ENCODE results near the gene SCARF2.
"Not testable (repeated sequence)": the region's sequence is repeated elsewhere in the genome, so short reads cannot be mapped to it uniquely, and the experiment has no call there.

Gene SCARF2

DNA sequence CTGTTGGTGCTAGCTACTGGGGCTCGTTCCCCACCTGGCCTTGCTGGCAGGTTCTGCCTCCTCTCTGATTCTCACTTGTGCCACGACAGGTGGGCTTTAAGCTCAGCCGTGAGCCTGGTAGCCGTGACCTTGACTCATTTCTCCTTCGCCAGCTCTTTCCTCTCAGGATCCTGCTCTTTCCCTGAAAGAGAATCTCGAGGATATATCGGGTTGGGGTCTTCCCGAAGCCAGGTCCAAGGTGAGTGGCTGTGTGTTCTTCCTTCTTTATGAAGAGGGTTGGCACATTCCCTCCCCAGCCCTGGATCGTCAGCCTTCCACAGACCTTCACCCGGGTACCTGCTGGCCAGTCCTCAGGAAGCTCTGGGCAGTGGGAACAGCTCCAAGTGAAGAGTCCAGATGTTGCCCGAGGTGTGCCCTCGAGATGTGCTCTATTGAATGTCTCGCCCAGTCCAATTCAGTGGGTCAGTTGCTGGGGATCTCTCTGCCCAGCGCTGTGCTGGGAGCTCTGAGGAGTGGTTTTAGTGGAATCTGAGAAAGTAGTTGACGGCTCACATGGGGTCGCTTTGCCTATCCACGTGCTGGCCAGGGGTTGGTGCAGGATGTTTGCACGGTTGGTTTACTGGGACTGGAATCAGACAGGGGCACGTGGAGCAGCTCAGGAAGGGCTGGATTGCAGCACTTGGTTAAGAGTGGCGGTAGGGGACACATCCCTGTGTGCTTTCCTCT is 42.3 kb downstream of the SCARF2 start:
- DNase-seq (ENCODE audit: low read depth): no peak

DNA sequence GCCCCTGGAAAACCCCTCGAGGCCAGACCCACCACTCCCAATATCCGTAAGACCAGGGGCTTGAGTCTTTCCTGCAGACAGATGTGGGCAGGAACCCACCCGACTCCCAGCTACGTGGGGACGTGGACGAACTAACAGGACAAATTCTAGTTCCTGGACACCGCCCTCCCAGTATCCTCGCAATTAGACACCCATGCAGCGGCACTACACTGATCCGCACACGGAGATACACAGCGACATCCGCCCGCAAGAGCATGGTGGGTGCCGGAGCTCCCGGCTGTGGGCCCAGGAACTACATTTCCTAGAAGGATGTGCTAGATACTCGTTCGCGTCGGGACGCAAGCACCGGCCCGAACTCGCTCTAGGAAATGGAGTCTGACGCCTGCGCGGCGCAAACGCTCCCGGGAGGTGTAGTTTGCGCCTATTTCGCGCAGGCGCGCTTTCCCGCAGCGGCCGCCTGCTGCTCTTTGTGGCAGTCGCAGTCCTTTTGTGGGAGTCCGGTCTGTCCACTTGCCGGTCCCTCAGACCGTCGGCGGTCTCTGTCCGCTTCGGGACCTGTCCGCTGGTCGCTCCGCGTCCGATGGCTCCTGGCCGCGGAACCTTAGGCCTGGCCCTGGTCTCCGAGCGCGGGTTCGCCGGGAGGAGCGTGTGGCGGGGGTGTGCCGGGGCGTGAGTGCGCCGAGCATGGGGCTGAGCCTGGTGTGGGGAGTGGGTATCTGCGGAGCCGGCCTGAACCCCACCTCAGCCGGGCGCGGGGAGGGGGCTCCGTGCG is 43.7 kb downstream of the SCARF2 start, which contains the start of gene ZNF74:
Gene ZNF74 (plus strand): TSS at position 447 of the 772 bp plus-strand sequence. CDS start 478 bp downstream, outside the sequence.
- peak; percentile 75 for DNase-seq (ENCODE audit: low read depth)

DNA sequence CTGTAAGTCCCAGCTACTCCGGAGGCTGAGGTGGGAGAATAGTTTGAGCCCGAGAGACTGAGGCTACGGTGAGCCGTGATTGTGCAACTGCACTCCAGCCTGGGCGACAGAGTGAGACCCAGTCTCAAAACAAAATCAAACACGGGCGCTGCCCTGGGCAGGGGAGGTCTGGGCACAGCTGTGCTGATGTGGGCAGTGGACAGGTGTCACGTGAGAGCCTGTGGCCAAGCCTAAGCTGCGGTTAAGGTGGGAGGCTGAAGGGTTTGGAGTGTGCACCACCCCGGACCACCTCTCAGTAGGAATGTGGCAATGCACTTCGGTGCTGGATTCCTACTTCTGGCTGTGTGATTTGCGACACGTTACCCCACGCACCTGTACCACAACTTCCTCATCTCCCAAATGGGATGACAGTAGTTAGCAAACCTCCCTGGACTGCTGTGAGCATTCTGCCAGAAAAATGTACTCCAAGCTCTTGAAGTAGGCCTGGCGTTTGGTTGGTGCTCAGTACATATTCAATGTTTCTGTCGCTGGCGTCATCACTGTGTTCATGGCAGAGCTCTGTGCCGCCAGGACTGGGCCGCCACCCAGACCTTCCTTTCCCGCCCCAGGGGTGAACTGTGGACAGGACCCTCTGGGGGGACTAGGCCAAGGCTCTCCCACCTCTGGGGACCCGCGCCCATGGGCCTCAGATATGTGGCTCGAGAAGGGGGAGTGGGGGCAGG is 44.5 kb downstream of the SCARF2 start:
- no peak for DNase-seq (ENCODE audit: low read depth)

DNA sequence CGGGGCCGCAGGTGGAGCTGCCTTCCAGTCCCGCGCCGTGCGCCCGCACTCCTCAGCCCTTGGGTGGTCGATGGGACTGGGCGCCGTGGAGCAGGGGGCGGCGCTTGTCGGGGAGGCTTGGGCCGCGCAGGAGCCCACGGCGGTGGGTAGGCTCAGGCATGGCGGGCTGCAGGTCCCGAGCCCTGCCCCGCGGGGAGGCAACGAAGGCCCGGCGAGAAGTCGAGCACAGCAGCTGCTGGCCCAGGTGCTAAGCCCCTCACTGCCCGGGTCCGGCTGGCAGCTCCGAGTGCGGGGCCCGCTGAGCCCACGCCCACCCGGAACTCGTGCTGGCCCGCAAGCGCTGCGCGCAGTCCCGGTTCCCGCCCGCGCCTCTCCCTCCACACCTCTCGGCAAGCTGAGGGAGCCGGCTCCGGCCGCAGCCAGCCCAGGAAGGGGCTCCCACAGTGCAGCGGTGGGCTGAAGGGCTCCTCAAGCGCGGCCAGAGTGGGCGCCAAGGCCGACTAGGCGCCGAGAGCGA is 45.2 kb downstream of the SCARF2 start:
- DNase-seq (ENCODE audit: low read depth): not testable (repeated sequence)

DNA sequence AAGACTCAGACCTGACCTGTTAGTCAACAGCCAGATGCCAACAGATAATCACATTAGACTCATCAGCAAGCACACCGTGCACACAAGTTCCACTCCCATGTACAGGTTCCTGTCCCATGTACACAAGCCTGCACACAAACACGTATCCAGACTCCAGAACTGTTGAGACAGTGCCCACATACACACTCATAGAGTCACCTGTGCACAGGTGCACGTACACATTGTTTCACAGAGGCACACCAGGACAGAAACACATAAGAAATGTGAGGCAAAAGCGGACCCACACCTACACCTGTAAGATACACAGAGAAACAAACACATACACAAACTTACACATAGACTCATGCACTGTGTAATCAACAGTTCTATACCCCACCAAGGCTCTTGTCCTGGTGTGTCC is 46.4 kb downstream of the SCARF2 start:
- no peak for DNase-seq (ENCODE audit: low read depth)

DNA sequence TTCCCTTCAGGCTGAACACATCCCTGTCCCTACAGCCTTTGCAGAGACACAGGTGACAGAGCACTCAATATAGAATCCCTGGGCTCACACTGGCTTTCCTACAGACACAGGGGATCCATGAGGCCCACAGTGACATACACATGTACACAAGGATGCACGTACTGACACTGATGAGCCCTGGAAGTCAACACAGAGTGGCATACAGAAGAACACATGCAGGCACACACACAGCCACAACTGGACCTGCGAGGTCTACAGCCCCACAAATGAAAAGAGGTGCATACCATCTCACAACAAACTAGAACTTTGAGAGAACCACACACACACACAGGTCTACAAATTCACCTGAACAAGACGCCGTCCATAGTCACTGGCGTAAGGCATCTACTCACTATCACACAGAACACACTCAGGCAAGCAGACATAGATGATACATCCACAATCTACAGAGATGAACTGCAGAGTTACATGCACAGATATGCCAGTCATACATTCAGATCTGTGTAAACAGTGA is 47.2 kb downstream of the SCARF2 start:
- DNase-seq (ENCODE audit: low read depth): no peak

DNA sequence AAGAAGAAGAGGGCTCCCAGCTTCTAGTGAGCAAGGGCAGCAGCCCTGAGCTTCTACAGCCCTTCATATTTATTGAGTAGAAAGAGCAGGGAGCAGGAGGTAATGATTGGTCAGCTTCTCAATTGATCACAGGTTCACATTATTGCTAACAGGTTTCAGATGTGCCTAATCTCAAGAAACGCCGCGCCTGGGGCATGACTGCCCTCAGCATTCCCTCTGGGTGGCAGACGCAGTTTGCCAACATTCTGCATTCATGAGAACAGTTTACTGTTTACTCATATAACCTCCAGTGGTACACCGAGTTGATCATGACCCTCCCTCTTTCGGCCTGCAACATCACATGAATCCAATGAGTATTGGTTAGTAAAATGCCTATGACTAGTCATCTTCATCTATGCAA is 48.3 kb downstream of the SCARF2 start:
- DNase-seq (ENCODE audit: low read depth): no peak

DNA sequence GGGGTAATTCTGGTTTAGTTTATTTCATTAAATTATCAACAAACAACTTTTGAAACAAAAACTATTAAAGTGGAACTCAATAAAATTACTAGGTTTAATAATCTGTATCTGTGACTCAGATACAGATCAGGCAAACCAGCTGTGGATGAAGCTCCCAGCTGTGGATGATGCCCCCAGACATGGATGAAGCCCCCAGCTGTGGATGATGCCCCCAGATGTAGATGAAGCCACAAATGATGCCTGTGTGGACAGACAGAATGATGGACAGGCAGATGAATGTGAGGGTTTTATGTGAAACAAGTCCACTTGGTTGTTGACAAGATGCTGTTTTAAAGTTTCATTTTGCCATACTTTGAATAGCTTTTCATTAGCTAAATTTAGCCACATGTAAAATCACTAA is 49.4 kb downstream of the SCARF2 start:
- DNase-seq (ENCODE audit: low read depth): no peak

DNA sequence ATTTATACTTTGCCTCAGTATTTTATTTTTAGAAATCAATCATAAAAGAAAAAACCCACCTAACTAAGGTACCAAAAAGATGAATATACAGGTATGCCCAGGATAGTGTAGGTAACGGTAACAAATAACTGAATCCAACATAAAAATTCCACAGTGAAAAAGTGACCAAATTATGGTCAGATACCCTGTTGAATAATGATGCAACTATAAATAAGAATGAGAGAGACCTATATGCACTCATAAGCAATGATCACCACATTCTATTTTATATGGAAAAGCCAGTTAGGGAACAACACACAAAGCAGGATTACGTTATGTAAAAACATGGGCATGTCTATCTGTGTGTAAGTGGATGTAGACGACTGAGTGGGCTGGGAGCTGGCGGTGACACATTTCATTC is 50.7 kb downstream of the SCARF2 start:
- no peak for DNase-seq (ENCODE audit: low read depth)

DNA sequence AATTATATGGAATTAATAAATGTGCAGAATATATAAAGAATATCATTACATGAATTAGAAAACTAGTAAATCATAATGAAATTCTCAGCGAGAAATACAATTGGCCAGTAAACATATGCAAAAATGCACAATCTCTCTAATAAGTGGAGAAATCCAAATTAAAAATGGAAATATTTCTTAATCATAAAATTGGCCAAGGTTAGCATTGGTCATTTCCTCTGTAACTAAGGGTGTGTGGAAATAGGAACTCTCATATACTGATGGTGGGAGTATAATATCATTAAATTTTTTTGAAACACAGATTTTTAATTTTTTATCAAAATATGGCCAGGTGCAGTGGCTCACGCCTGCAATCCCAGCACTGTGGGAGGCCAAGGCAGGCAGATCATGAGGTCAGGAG is 51.3 kb downstream of the SCARF2 start:
- no peak for DNase-seq (ENCODE audit: low read depth)

DNA sequence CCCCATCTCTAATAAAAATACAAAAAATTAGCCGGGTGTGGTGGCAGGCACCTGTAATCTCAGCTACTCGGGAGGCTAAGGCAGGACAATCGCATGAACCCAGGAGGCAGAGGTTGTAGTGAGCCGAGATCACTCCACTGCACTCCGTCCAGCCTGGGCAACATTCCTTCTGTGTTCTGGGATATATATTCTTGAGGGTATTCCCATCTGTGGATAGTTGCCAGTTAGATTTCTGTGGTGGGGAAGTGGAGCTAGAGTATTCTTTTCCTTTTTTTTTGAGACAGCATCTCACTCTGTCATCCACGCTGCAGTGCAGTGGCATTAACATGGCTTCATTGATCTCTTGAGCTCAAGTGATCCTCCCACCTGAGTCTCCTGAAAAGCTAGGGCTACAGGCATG is 52.8 kb downstream of the SCARF2 start:
- DNase-seq (ENCODE audit: low read depth): no peak

DNA sequence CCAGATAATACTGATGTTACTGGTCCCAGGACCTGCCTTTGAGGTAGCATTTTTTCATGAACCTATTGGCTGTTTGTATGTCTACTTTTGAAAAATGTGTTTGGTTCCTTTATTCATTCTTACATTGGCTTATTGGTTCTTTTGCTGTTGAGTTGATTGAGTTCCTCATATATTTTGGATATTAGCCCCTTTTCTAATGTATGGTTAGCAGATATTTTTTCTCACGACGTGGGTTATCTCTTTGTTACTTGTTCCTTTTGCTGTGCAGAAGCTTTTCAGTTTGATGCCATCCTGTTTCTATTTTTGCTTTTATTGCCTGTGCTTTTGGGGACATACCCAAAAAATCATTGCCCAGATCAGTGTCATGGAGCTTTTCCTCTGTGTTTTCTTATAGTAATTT is 53.5 kb downstream of the SCARF2 start:
- no peak for DNase-seq (ENCODE audit: low read depth)

DNA sequence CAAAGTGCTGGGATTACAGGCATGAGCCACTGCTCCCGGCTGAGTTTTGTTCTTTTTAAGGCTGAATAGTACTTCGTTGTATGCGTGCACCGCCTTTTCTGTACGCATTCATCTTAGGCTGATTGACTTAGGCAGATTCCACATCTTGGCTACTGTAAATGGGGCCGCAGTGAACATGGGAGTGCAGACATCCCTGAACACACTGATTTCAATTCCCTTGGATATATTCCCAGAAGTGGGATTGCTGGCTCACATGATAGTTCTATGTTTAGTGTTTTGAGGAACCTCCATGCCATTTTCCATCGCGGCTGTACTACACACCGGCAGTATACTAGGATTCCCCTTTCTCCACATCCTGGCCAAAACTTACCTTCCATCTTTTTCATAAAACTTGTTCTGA is 54.1 kb downstream of the SCARF2 start:
- no peak for DNase-seq (ENCODE audit: low read depth)

DNA sequence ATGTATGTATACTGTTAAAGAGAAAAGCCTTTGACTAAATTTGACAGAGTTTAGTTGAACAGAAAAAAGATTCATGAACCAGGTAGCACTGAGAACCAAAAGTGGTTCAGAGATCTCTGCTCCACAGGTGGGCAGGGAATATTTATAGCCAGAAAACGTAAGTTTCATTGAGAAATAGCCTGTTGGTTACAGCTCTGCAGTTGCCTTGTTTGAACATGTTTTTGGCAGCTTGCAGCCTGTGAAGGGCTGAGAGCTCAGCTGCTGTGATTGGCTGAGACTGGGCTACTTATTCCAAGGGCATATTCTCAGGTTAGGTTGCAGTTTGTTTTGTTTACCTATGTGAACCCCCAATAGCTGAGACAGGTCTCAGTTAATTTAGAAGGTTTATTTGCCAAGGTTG is 57.1 kb downstream of the SCARF2 start:
- DNase-seq (ENCODE audit: low read depth): no peak

DNA sequence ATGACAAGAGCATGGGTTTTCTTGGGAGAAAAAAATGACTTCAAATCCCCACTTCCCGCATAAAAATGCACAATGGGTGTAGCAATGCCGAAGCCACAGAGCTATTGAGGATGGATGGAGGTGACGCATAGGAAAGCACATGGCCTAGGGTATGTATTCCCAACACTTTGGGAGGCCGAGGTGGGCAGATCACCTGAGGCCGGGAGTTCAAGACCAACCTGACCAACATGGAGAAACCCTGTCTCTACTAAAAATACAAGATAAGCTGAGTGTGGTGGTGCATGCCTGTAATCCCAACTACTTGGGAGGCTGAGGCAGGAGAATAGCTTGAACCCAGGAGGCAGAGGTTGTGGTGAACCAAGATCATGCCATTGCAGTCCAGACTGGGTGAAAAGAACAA is 58.9 kb downstream of the SCARF2 start:
- DNase-seq (ENCODE audit: low read depth): not testable (repeated sequence)

DNA sequence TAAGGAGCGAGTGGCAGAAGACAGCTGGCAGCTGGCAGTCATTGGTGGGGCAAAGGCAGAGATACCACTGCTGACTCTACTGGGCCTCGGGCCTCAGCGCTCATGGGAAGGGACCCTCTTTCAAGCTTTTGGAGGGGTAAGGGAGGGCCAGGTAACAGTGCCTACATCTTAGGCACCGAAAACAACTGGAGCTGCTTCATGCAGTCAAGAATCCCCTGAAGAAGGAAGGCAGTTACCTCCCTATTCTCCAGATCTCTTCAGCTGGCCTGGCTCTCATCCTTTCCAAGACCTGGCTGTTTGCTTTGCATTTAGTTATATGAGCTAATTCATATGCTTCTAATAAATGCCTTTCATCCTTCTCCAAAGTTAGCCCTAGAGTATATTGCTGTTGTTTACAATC is 59.5 kb downstream of the SCARF2 start:
- no peak for DNase-seq (ENCODE audit: low read depth)

DNA sequence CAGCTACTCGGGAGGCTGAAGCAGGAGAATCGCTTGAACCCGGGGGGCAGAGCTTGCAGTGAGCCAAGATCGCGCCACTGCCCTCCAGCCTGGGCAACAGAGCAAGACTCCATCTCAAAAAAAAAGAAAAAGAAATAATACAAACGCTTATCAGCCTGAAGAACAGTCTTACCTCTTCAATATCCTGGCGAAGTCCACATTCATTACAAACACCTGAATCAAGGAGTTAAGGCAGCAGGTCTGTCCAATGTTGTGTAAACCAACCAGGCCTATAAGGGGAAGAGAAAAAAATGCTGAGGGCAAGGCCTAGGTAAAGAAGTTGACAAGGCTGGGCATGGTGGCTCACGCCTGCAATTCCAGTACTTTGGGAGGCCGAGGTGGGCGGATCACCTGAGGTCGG is 60.6 kb downstream of the SCARF2 start:
- not testable (repeated sequence) for DNase-seq (ENCODE audit: low read depth)

DNA sequence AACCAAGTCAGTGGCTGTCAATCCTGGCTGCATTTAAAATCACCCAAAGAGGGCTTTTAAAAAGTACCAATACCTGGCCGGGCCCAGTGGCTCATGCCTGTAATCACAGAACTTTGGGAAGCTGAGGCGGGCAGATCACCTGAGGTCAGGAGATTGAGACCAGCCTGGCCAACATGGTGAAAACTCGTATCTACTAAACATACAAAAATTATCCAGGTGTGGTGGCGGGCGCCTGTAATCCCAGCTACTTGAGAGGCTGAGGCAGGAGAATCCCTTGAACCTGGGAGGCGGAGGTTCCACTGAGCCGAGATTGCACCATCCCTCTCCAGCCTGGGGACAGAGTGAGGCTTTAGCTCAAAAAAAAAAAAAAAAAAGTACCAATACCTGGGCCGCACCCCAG is 61.3 kb downstream of the SCARF2 start:
- DNase-seq (ENCODE audit: low read depth): not testable (repeated sequence)
